H1 (cell line): Measurements from ENCODE around the gene THSD1. TPM values are rescaled to one million over a fixed set of nuclear protein-coding genes. Genes with fewer than 3 reads are reported as not detected.

ENCODE experiments used
- POLR2A ChIP-seq, 2 experiments: IDR thresholded peaks; 1 replicate in 1 of 2; 2 replicates in 1 of 2; pipeline ENCODE4 v1.6.1; 2011; ENCODE audit warnings: low read depth in 2 of 2, low read length in 2 of 2, mild to moderate bottlenecking in 2 of 2; ENCODE audit errors: control extremely low read depth in 1 of 2
- POLR2AphosphoS5 ChIP-seq: IDR thresholded peaks from 2 replicates; pipeline ENCODE4 v1.6.1; 2011; ENCODE audit warnings: low read depth, low read length
- SAP30 ChIP-seq: fragments of 300-600 bp; sonication (generic); IDR thresholded peaks from 2 replicates; pipeline ENCODE4 v1.7.1; 2012; ENCODE audit warnings: low read length, moderate library complexity, mild to moderate bottlenecking, inconsistent platforms; ENCODE audit not compliant: insufficient read depth, insufficient replicate concordance
- polyA plus RNA-seq, 7 experiments: library from polyadenylated mRNA; depleted of rRNA in 3 of 7; stranded (reverse) in 5 of 7; unstranded in 2 of 7; fragments of >200 nt in 5 of 7; fragments of 200-250 nt in 2 of 7; gene quantifications; 1 replicate in 5 of 7; 2 replicates in 1 of 7; 4 replicates in 1 of 7; pipeline versions ENCODE4 v1.2.1 to v1.2.3, GENCODE V29; 2011 to 2013; ENCODE audit warnings: missing spikeins in 2 of 7, mixed read lengths in 2 of 7
- total RNA-seq: library from RNA; stranded (reverse); fragmentation: NEBNext Ultra II Directional; extraction: Animal tissue kit (Norgen Biotek cat#: 25700); gene quantifications from 2 replicates; pipeline ENCODE4 v1.2.1, GENCODE V29; 2021
- TF ChIP-seq, protein P1 (sequence below): IDR thresholded peaks from 2 replicates; pipeline ENCODE4 v1.6.1; 2012; ENCODE audit warnings: low read length, inconsistent platforms

The THSD1 gene
- total and polyA plus RNA-seq, 2 of the 8 experiments (the other 6 are each of a cell fraction or from before 2014, with no cell fraction given) = 0.17 to 0.35 TPM

DNA sequence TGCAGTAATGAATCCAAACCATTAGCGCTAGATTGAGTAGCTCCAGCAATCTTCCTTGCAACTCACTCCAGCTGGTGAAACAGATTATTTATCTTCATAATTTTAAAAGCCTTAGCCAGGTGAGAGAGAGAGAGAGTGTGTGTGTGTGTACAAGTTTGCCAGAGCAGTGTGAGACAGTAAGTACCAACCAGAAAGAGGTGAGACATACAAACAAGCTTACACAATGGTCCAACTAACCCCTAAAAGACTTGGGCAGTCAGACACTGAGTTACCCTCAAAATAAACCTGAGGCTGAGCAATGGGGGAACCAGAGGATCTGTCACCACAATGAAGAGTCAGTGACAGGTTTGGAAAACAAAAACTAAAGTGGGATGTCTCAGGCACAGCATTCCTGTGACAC is 8.1 kb upstream of the THSD1 start (continued):
- TF ChIP-seq, protein P1, sequence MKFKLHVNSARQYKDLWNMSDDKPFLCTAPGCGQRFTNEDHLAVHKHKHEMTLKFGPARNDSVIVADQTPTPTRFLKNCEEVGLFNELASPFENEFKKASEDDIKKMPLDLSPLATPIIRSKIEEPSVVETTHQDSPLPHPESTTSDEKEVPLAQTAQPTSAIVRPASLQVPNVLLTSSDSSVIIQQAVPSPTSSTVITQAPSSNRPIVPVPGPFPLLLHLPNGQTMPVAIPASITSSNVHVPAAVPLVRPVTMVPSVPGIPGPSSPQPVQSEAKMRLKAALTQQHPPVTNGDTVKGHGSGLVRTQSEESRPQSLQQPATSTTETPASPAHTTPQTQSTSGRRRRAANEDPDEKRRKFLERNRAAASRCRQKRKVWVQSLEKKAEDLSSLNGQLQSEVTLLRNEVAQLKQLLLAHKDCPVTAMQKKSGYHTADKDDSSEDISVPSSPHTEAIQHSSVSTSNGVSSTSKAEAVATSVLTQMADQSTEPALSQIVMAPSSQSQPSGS = no peak
- TF ChIP-seq POLR2A (IDR thresholded peaks at IDR 0.05; ENCODE audit: control extremely low read depth in 1 of 2, low read depth in 2 of 2, low read length in 2 of 2) (no peak), POLR2AphosphoS5 (no peak), SAP30 (no peak)
